Thyroid gland (tissue), 4 donors: ENCODE data around the gene YIPF1. TPM values are rescaled to one million over a fixed set of nuclear protein-coding genes. Genes with fewer than 3 reads are reported as not detected.

Experiments used
- DNase-seq, 2 donors: peaks; one replicate each; pipeline ENCODE4 v3.0.0-alpha.2; 2019
- H3K27ac ChIP-seq, 3 donors: fragments of 200-600 bp; sonication (generic); 1 replicate in 2 of 3; 2 replicates in 1 of 3; pipeline ENCODE4 v1.5.1; 2016 to 2019; ENCODE audit warnings: mild to moderate bottlenecking in 1 of 3, moderate library complexity in 1 of 3
- H3K27me3 ChIP-seq: fragments of 200-600 bp; sonication (generic); one replicate; pipeline ENCODE4 v1.5.1; 2019
- H3K36me3 ChIP-seq, 2 donors: fragments of 200-600 bp; sonication (generic); one replicate each; pipeline ENCODE4 v1.5.1; 2016 to 2019
- H3K4me1 ChIP-seq, 2 donors: fragments of 200-600 bp; sonication (generic); one replicate each; pipeline ENCODE4 v1.5.1; 2017 to 2019
- H3K4me3 ChIP-seq, 3 donors: fragments of 200-600 bp; sonication (generic); replicated peaks in 1 of 3; 1 replicate in 2 of 3; 2 replicates in 1 of 3; pipeline ENCODE4 v1.5.1; 2016; ENCODE audit warnings: mild to moderate bottlenecking in 1 of 3
- H3K9me3 ChIP-seq: fragments of 200-600 bp; sonication (generic); one replicate; pipeline ENCODE4 v1.5.1; 2017
- POLR2A ChIP-seq, 2 donors: fragments of 450-650 bp; IDR thresholded peaks; one replicate each; pipeline ENCODE4 v1.6.1; 2017; ENCODE audit warnings: antibody characterized with exemption in 2 of 2, mild to moderate bottlenecking in 2 of 2, moderate library complexity in 1 of 2
- WGBS, 2 donors: methylation state at CpG; one replicate each; pipeline ENCODE4 v1.1.5; 2017; 5-methylcytosine and 5-hydroxymethylcytosine counted together
- intact Hi-C: fragments of 100-400 bp; cut with DNase I; formaldehyde crosslinking; loops from one replicate; pipeline ENCODE4 v1.15.1; 2023
- total RNA-seq, 4 donors: library from RNA; depleted of rRNA; stranded (reverse); fragments of >200 nt; gene quantifications; one replicate each; pipeline ENCODE4 v1.2.3, GENCODE V29; 2016
- TF ChIP-seq, protein P1 (sequence below), 6 experiments: fragments of 200-600 bp in 3 of 6; fragments of 450-650 bp in 3 of 6; sonication (generic) in 3 of 6; IDR thresholded peaks; one replicate each; pipeline ENCODE4 v1.5.1; 2016 to 2019; ENCODE audit warnings: antibody characterized with exemption in 6 of 6, mild to moderate bottlenecking in 2 of 6, inconsistent platforms in 1 of 6, moderate library complexity in 1 of 6

The YIPF1 gene
- total RNA-seq, 4 donors from 2014 or later = 41.5 to 66.6 (median 61.5) TPM

DNA sequence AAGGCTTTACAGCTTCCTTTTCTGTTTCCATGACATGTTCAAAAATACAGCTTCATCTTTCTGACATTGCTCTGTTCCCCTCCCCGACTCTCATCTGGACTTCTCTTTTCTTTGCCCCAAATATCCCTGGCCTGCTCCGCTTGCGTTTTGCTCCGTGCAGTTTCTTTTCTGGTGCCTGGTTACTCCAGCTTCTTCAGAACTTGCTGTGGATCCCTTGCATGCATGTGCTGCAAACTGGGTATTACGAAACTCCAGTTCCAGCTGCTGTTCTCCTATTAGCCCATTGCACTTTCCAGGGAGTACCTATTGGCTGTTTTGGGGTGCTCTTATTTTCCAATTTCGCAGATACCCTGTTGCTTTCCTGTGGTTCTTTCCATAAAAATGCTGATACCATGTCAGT, 41.6 kb downstream of the YIPF1 start:
- Histone ChIP-seq H3K4me3 (no peak overlapping the region), H3K9me3 (no peaks in the 10 kb centered on the region), H3K36me3 (peaks cover 11 to 14% of the 10 kb centered on the region in 2 donors), H3K4me1 (no peaks in the 10 kb centered on the region), H3K27ac (no peak overlapping the region), H3K27me3 (no peaks in the 10 kb centered on the region)
- intact Hi-C loops = no loop called here
- DNase-seq = no peak
- 92 to 94% methylated on average over 6 of the region's 6 CpGs for WGBS, 2 donors
- TF ChIP-seq, protein P1, sequence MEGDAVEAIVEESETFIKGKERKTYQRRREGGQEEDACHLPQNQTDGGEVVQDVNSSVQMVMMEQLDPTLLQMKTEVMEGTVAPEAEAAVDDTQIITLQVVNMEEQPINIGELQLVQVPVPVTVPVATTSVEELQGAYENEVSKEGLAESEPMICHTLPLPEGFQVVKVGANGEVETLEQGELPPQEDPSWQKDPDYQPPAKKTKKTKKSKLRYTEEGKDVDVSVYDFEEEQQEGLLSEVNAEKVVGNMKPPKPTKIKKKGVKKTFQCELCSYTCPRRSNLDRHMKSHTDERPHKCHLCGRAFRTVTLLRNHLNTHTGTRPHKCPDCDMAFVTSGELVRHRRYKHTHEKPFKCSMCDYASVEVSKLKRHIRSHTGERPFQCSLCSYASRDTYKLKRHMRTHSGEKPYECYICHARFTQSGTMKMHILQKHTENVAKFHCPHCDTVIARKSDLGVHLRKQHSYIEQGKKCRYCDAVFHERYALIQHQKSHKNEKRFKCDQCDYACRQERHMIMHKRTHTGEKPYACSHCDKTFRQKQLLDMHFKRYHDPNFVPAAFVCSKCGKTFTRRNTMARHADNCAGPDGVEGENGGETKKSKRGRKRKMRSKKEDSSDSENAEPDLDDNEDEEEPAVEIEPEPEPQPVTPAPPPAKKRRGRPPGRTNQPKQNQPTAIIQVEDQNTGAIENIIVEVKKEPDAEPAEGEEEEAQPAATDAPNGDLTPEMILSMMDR (IDR thresholded peaks at IDR 0.05) = no peak
- no peak for TF ChIP-seq POLR2A (IDR thresholded peaks at IDR 0.05)

DNA sequence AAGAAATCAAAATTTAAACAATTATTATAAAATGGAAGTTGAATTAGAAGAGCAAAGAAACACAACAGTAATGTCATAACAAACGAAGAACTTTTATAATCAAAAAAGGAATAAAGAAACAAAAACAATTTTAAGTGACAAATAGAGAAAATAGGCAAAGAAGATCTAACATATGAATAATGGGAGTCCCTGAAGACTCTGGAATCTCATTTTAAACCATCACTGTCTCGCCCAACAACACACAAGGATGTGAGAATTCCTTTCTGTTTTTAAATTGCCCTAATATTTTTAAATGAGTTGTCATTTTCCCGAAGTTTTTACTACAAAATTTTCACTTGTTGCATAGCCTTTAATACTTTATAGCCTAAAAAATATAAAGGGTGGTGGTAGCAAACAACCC, 47.2 kb downstream of the YIPF1 start:
- Histone ChIP-seq H3K9me3 (no peaks in the 10 kb centered on the region), H3K27me3 (no peaks in the 10 kb centered on the region), H3K4me3 (no peak overlapping the region), H3K36me3 (no peaks in the 10 kb centered on the region), H3K27ac (no peak overlapping the region), H3K4me1 (peaks cover 1% of the 10 kb centered on the region in 2 donors)
- WGBS, 2 donors = 82 to 88% methylated on average over 3 of the region's 3 CpGs
- intact Hi-C loops = no loop called here
- TF ChIP-seq, protein P1 (IDR thresholded peaks at IDR 0.05) = no peak
- no peak for TF ChIP-seq POLR2A (IDR thresholded peaks at IDR 0.05)
- DNase-seq = no peak

- WGBS, 2 donors = 2 to 7% methylated on average over 2 of the region's 2 CpGs
- H3K36me3 ChIP-seq = no peaks in the 10 kb centered on the region
- peak overlapping the region in 2 of 3 donors; percentile 95 to 97 for H3K27ac ChIP-seq
- H3K27me3 ChIP-seq = no peaks in the 10 kb centered on the region
- intact Hi-C loops = no loop called here
- peaks cover 6% of the 10 kb centered on the region in 2 donors for H3K4me1 ChIP-seq
- TF ChIP-seq POLR2A (IDR thresholded peaks at IDR 0.05) = no peak
- TF ChIP-seq, protein P1 (IDR thresholded peaks at IDR 0.05) = no peak
- no peaks in the 10 kb centered on the region for H3K9me3 ChIP-seq
- no peak for DNase-seq
- peak overlapping the region in 1 of 3 donors; percentile 62 for H3K4me3 ChIP-seq
These were observed 51.0 kb downstream of the YIPF1 start for GRCh38 chr1:53838654-53838974.

GRCh38 chr1:53837924-53838653, 51.5 kb downstream of the YIPF1 start, which contains the start of gene NDC1:
Gene NDC1 (minus strand): TSS chr1:53838296. CDS start chr1:53838261, 35 bp downstream.
- H3K9me3 ChIP-seq = no peaks in the 10 kb centered on the region
- H3K4me3 ChIP-seq = peak within 1 kb of the TSS; percentile 62 to 97 (median 68)
- H3K4me1 ChIP-seq = peaks cover 6% of the 10 kb centered on the region in 2 donors
- DNase-seq = peak; percentile 85 to 88
- no peaks in the 10 kb centered on the region for H3K27me3 ChIP-seq
- TF ChIP-seq, protein P1 (IDR thresholded peaks at IDR 0.05) = peak in 1 of 6 experiments; percentile 24
- peak in 1 of 2 donors; percentile 37 for TF ChIP-seq POLR2A (IDR thresholded peaks at IDR 0.05)
- H3K27ac ChIP-seq = peak within 1 kb of the TSS; percentile 94 to 97 (median 95)
- H3K36me3 ChIP-seq = no peaks in the 10 kb centered on the region
- intact Hi-C loops = no loop called here
- WGBS, 2 donors = 0% methylated on average over 26 to 30 of the region's 59 CpGs

GRCh38 chr1:53837646-53837923, 52.0 kb downstream of the YIPF1 start:
- peaks cover 6% of the 10 kb centered on the region in 2 donors for H3K4me1 ChIP-seq
- H3K27ac ChIP-seq = peak overlapping the region in 1 of 3 donors; percentile 95
- intact Hi-C loops = no loop called here

More at GRCh38 chr1:53837646-53837923, 52.0 kb downstream of the YIPF1 start:
- no peaks in the 10 kb centered on the region for H3K9me3 ChIP-seq
- TF ChIP-seq, protein P1 (IDR thresholded peaks at IDR 0.05) = peak in 1 of 6 experiments; percentile 0
- no peak for TF ChIP-seq POLR2A (IDR thresholded peaks at IDR 0.05)
- DNase-seq = no peak
- H3K36me3 ChIP-seq = no peaks in the 10 kb centered on the region
- no peaks in the 10 kb centered on the region for H3K27me3 ChIP-seq
- H3K4me3 ChIP-seq = peak overlapping the region; percentile 62 to 97 (median 68)
- WGBS, 2 donors = 0 to 1% methylated on average over 5 of the region's 5 CpGs
